ENCODE measurements around the gene ZNG1C. TPM values are rescaled to one million over a fixed set of nuclear protein-coding genes. Genes with fewer than 3 reads are reported as not detected.
"Not testable (repeated sequence)": the region's sequence is repeated elsewhere in the genome, so short reads cannot be mapped to it uniquely, and the experiment has no call there.

Gene ZNG1C
- polyA plus RNA-seq, 2 donors = 15.3 to 17.1 TPM

- H3K4me1 ChIP-seq (ENCODE audit: control insufficient read depth in 2 of 2, insufficient read depth in 2 of 2, low read length in 1 of 2); H3K27me3 ChIP-seq (ENCODE audit: control insufficient read depth in 1 of 2, insufficient read depth in 2 of 2, low read length in 2 of 2); H3K4me3 ChIP-seq (ENCODE audit: low read depth in 1 of 2, low read length in 2 of 2); H3K27ac ChIP-seq (ENCODE audit: low read depth in 2 of 2, low read length in 1 of 2); H3K36me3 ChIP-seq (ENCODE audit: control insufficient read depth in 2 of 2, insufficient read depth in 2 of 2, low read length in 1 of 2); H3K9me3 ChIP-seq (ENCODE audit: control insufficient read depth in 2 of 2, insufficient read depth in 1 of 2, low read depth in 1 of 2, low read length in 1 of 2): not testable (repeated sequence)
- WGBS, 2 donors = 24 to 25% methylated on average over 16 to 20 of the region's 21 CpGs
Observed at GRCh38 chr9:68307654-68308053, 65.9 kb downstream of the ZNG1C start.

GRCh38 chr9:68311208-68311607 is 69.4 kb downstream of the ZNG1C start:
- not testable (repeated sequence) for H3K27ac ChIP-seq (ENCODE audit: low read depth in 2 of 2, low read length in 1 of 2); H3K36me3 ChIP-seq (ENCODE audit: control insufficient read depth in 2 of 2, insufficient read depth in 2 of 2, low read length in 1 of 2); H3K9me3 ChIP-seq (ENCODE audit: control insufficient read depth in 2 of 2, insufficient read depth in 1 of 2, low read depth in 1 of 2, low read length in 1 of 2); H3K4me1 ChIP-seq (ENCODE audit: control insufficient read depth in 2 of 2, insufficient read depth in 2 of 2, low read length in 1 of 2); H3K27me3 ChIP-seq (ENCODE audit: control insufficient read depth in 1 of 2, insufficient read depth in 2 of 2, low read length in 2 of 2); H3K4me3 ChIP-seq (ENCODE audit: low read depth in 1 of 2, low read length in 2 of 2)
- no CpG with 5 or more reads among the region's 5 CpGs for WGBS, 2 donors

- H3K4me3 ChIP-seq (ENCODE audit: low read depth in 1 of 2, low read length in 2 of 2); H3K27ac ChIP-seq (ENCODE audit: low read depth in 2 of 2, low read length in 1 of 2); H3K27me3 ChIP-seq (ENCODE audit: control insufficient read depth in 1 of 2, insufficient read depth in 2 of 2, low read length in 2 of 2); H3K36me3 ChIP-seq (ENCODE audit: control insufficient read depth in 2 of 2, insufficient read depth in 2 of 2, low read length in 1 of 2); H3K9me3 ChIP-seq (ENCODE audit: control insufficient read depth in 2 of 2, insufficient read depth in 1 of 2, low read depth in 1 of 2, low read length in 1 of 2); H3K4me1 ChIP-seq (ENCODE audit: control insufficient read depth in 2 of 2, insufficient read depth in 2 of 2, low read length in 1 of 2): not testable (repeated sequence)
- WGBS, 2 donors = 73 to 74% methylated on average over 9 of the region's 10 CpGs
Observed at GRCh38 chr9:68318209-68318608, 76.4 kb downstream of the ZNG1C start.

- H3K4me3 ChIP-seq (ENCODE audit: low read depth in 1 of 2, low read length in 2 of 2); H3K36me3 ChIP-seq (ENCODE audit: control insufficient read depth in 2 of 2, insufficient read depth in 2 of 2, low read length in 1 of 2); H3K27ac ChIP-seq (ENCODE audit: low read depth in 2 of 2, low read length in 1 of 2); H3K9me3 ChIP-seq (ENCODE audit: control insufficient read depth in 2 of 2, insufficient read depth in 1 of 2, low read depth in 1 of 2, low read length in 1 of 2); H3K4me1 ChIP-seq (ENCODE audit: control insufficient read depth in 2 of 2, insufficient read depth in 2 of 2, low read length in 1 of 2); H3K27me3 ChIP-seq (ENCODE audit: control insufficient read depth in 1 of 2, insufficient read depth in 2 of 2, low read length in 2 of 2): not testable (repeated sequence)
- WGBS, 2 donors = 39 to 83% methylated on average over 4 to 15 of the region's 24 CpGs
Observed at GRCh38 chr9:68323749-68324148, 82.0 kb downstream of the ZNG1C start.

- not testable (repeated sequence) for H3K9me3 ChIP-seq (ENCODE audit: control insufficient read depth in 2 of 2, insufficient read depth in 1 of 2, low read depth in 1 of 2, low read length in 1 of 2); H3K4me1 ChIP-seq (ENCODE audit: control insufficient read depth in 2 of 2, insufficient read depth in 2 of 2, low read length in 1 of 2); H3K27ac ChIP-seq (ENCODE audit: low read depth in 2 of 2, low read length in 1 of 2); H3K4me3 ChIP-seq (ENCODE audit: low read depth in 1 of 2, low read length in 2 of 2); H3K27me3 ChIP-seq (ENCODE audit: control insufficient read depth in 1 of 2, insufficient read depth in 2 of 2, low read length in 2 of 2); H3K36me3 ChIP-seq (ENCODE audit: control insufficient read depth in 2 of 2, insufficient read depth in 2 of 2, low read length in 1 of 2)
- 13 to 17% methylated on average over 4 to 6 of the region's 20 CpGs for WGBS, 2 donors
Observed at GRCh38 chr9:68324518-68324917, 82.7 kb downstream of the ZNG1C start.

- H3K4me1 ChIP-seq (ENCODE audit: control insufficient read depth in 2 of 2, insufficient read depth in 2 of 2, low read length in 1 of 2); H3K27ac ChIP-seq (ENCODE audit: low read depth in 2 of 2, low read length in 1 of 2); H3K4me3 ChIP-seq (ENCODE audit: low read depth in 1 of 2, low read length in 2 of 2); H3K9me3 ChIP-seq (ENCODE audit: control insufficient read depth in 2 of 2, insufficient read depth in 1 of 2, low read depth in 1 of 2, low read length in 1 of 2); H3K36me3 ChIP-seq (ENCODE audit: control insufficient read depth in 2 of 2, insufficient read depth in 2 of 2, low read length in 1 of 2); H3K27me3 ChIP-seq (ENCODE audit: control insufficient read depth in 1 of 2, insufficient read depth in 2 of 2, low read length in 2 of 2): not testable (repeated sequence)
- 74 to 75% methylated on average over 2 of the region's 4 CpGs for WGBS, 2 donors
Observed at GRCh38 chr9:68329106-68329505, 87.3 kb downstream of the ZNG1C start.

GRCh38 chr9:68330531-68331173 is 88.9 kb downstream of the ZNG1C start:
- H3K36me3 ChIP-seq (ENCODE audit: control insufficient read depth in 2 of 2, insufficient read depth in 2 of 2, low read length in 1 of 2); H3K27ac ChIP-seq (ENCODE audit: low read depth in 2 of 2, low read length in 1 of 2); H3K4me1 ChIP-seq (ENCODE audit: control insufficient read depth in 2 of 2, insufficient read depth in 2 of 2, low read length in 1 of 2); H3K9me3 ChIP-seq (ENCODE audit: control insufficient read depth in 2 of 2, insufficient read depth in 1 of 2, low read depth in 1 of 2, low read length in 1 of 2); H3K27me3 ChIP-seq (ENCODE audit: control insufficient read depth in 1 of 2, insufficient read depth in 2 of 2, low read length in 2 of 2); H3K4me3 ChIP-seq (ENCODE audit: low read depth in 1 of 2, low read length in 2 of 2): not testable (repeated sequence)
- WGBS, 2 donors = 75 to 85% methylated on average over 6 to 7 of the region's 11 CpGs

- WGBS, 2 donors = 69 to 78% methylated on average over 1 of the region's 1 CpG
Observed at GRCh38 chr9:68332122-68332521, 90.3 kb downstream of the ZNG1C start.

GRCh38 chr9:68335935-68336334 is 94.2 kb downstream of the ZNG1C start:
- not testable (repeated sequence) for H3K27me3 ChIP-seq (ENCODE audit: control insufficient read depth in 1 of 2, insufficient read depth in 2 of 2, low read length in 2 of 2); H3K4me1 ChIP-seq (ENCODE audit: control insufficient read depth in 2 of 2, insufficient read depth in 2 of 2, low read length in 1 of 2); H3K4me3 ChIP-seq (ENCODE audit: low read depth in 1 of 2, low read length in 2 of 2); H3K36me3 ChIP-seq (ENCODE audit: control insufficient read depth in 2 of 2, insufficient read depth in 2 of 2, low read length in 1 of 2); H3K27ac ChIP-seq (ENCODE audit: low read depth in 2 of 2, low read length in 1 of 2); H3K9me3 ChIP-seq (ENCODE audit: control insufficient read depth in 2 of 2, insufficient read depth in 1 of 2, low read depth in 1 of 2, low read length in 1 of 2)
- WGBS, 2 donors = 25% methylated on average over 2 of the region's 3 CpGs; no CpG with 5 or more reads in 1 of the 2 donors

More at GRCh38 chr9:68332122-68332521, 90.3 kb downstream of the ZNG1C start:
- not testable (repeated sequence) for H3K4me3 ChIP-seq (ENCODE audit: low read depth in 1 of 2, low read length in 2 of 2); H3K4me1 ChIP-seq (ENCODE audit: control insufficient read depth in 2 of 2, insufficient read depth in 2 of 2, low read length in 1 of 2); H3K36me3 ChIP-seq (ENCODE audit: control insufficient read depth in 2 of 2, insufficient read depth in 2 of 2, low read length in 1 of 2); H3K9me3 ChIP-seq (ENCODE audit: control insufficient read depth in 2 of 2, insufficient read depth in 1 of 2, low read depth in 1 of 2, low read length in 1 of 2); H3K27ac ChIP-seq (ENCODE audit: low read depth in 2 of 2, low read length in 1 of 2); H3K27me3 ChIP-seq (ENCODE audit: control insufficient read depth in 1 of 2, insufficient read depth in 2 of 2, low read length in 2 of 2)

- not testable (repeated sequence) for H3K36me3 ChIP-seq (ENCODE audit: control insufficient read depth in 2 of 2, insufficient read depth in 2 of 2, low read length in 1 of 2); H3K27me3 ChIP-seq (ENCODE audit: control insufficient read depth in 1 of 2, insufficient read depth in 2 of 2, low read length in 2 of 2); H3K9me3 ChIP-seq (ENCODE audit: control insufficient read depth in 2 of 2, insufficient read depth in 1 of 2, low read depth in 1 of 2, low read length in 1 of 2); H3K4me3 ChIP-seq (ENCODE audit: low read depth in 1 of 2, low read length in 2 of 2); H3K27ac ChIP-seq (ENCODE audit: low read depth in 2 of 2, low read length in 1 of 2); H3K4me1 ChIP-seq (ENCODE audit: control insufficient read depth in 2 of 2, insufficient read depth in 2 of 2, low read length in 1 of 2)
- 69 to 70% methylated on average over 4 to 5 of the region's 10 CpGs for WGBS, 2 donors
Observed at GRCh38 chr9:68336639-68337339, 95.0 kb downstream of the ZNG1C start.

All from esophagus (tissue), 2 donors.